ENCODE results near the gene CLIP1. TPM values are rescaled to one million over a fixed set of nuclear protein-coding genes. Genes with fewer than 3 reads are reported as not detected.

Gene CLIP1
- total and polyA plus RNA-seq, 2 of the 8 experiments (the other 6 are each of a cell fraction or from before 2014, with no cell fraction given), result 19.0 to 27.6 TPM

GRCh38 chr12:122266230-122266901 is 156.1 kb downstream of the CLIP1 start, which contains the start of gene VPS33A:
Gene VPS33A, minus strand, starts transcription at chr12:122266494. Its CDS starts 86 bp downstream, at chr12:122266408.
- no peak within 1 kb of the TSS for H3K4ac ChIP-seq (replicated peaks; ENCODE audit: insufficient read length, low read depth, low read length)
- H3K9me3 ChIP-seq (ENCODE audit: insufficient read depth in 2 of 2, low read depth in 1 of 2, low read length in 1 of 2), result no peaks in the 10 kb centered on the region
- H3K4me2 ChIP-seq (ENCODE audit: insufficient read depth in 1 of 2, low read depth in 2 of 2, low read length in 2 of 2), result peak within 1 kb of the TSS; percentile 74 to 98
- H3K23ac ChIP-seq (ENCODE audit: insufficient read length), result no peak within 1 kb of the TSS
- peak within 1 kb of the TSS; percentile 99 for H4K91ac ChIP-seq (replicated peaks; ENCODE audit: insufficient read length, low read length)
- peak within 1 kb of the TSS; percentile 86 for H3K27ac ChIP-seq (ENCODE audit: low read depth, low read length)
- H2BK15ac ChIP-seq (ENCODE audit: low read length), result peak within 1 kb of the TSS; percentile 46; the same call in 1 of the 2 replicates
- DNase-seq (ENCODE audit: low read depth in 1 of 2, low spot score in 2 of 2) (peak; percentile 96 to 98), FAIRE-seq (no peak)
- peaks cover 0 to 7% (median 3%) of the 10 kb centered on the region in 4 experiments; a peak in 5 of 8 replicates for H3K36me3 ChIP-seq (ENCODE audit: control insufficient read depth in 2 of 4, insufficient read depth in 4 of 4, low read length in 3 of 4)
- no peaks in the 10 kb centered on the region; a peak in 2 of 7 replicates for H3K4me1 ChIP-seq (replicated peaks in 1 of 4; ENCODE audit: control insufficient read depth in 3 of 4, insufficient read depth in 4 of 4, low read length in 3 of 4)
- H3K14ac ChIP-seq (ENCODE audit: insufficient read length), result no peak within 1 kb of the TSS
- H3K79me1 ChIP-seq (ENCODE audit: low read depth, low read length), result no peaks in the 10 kb centered on the region
- no peaks in the 10 kb centered on the region for H3K27me3 ChIP-seq (replicated peaks in 1 of 4; ENCODE audit: control insufficient read depth in 3 of 4, extremely low read depth in 1 of 4, insufficient read depth in 3 of 4, low read length in 3 of 4)
- peaks cover 2% of the 10 kb centered on the region; the same call in 1 of the 2 replicates for H3K23me2 ChIP-seq (ENCODE audit: low read depth, low read length)
- H2AFZ ChIP-seq (ENCODE audit: low read length), result peak within 1 kb of the TSS; percentile 97
- peaks cover 0 to 7% of the 10 kb centered on the region in 2 experiments; a peak in 1 of 4 replicates for H3K79me2 ChIP-seq (ENCODE audit: control insufficient read depth in 1 of 2, insufficient read depth in 2 of 2, low read length in 2 of 2)
- peak within 1 kb of the TSS; percentile 75 to 97 (median 88) for H3K9ac ChIP-seq (replicated peaks in 1 of 4; ENCODE audit: extremely low read depth in 1 of 4, low read depth in 3 of 4, low read length in 3 of 4)
- no peak within 1 kb of the TSS for H2AK5ac ChIP-seq (ENCODE audit: low read depth, low read length)
- no peak within 1 kb of the TSS for H2BK120ac ChIP-seq (replicated peaks; ENCODE audit: low read depth, low read length)
- ChIA-PET POLR2A (ENCODE audit: partially characterized antibody) (interaction anchor here (0.6 to 1.6 kb wide), 9 partner anchors 9 to 378 kb away, joined by 3 to 6 read pairs (median 3); partner anchors contain the start of gene CFAP251), CTCF (ENCODE audit: partially characterized antibody) (interaction anchor here (0.6 to 1.3 kb wide), 5 partner anchors 15 to 805 kb away, joined by 3 to 7 read pairs (median 3); no protein-coding TSS in a partner anchor)
- H4K8ac ChIP-seq (ENCODE audit: extremely low read depth, insufficient read depth, low read length), result peak within 1 kb of the TSS; percentile 100
- H3K18ac ChIP-seq (ENCODE audit: extremely low read depth, low read length), result peak within 1 kb of the TSS; percentile 94
- H2BK5ac ChIP-seq (ENCODE audit: low read depth, low read length), result peak within 1 kb of the TSS; percentile 99
- peak within 1 kb of the TSS; percentile 80 for H3K56ac ChIP-seq (replicated peaks; ENCODE audit: insufficient read length, low read depth, low read length)
- peak within 1 kb of the TSS; percentile 81 for H4K5ac ChIP-seq (ENCODE audit: insufficient read length, low read depth, low read length)
- peak within 1 kb of the TSS; percentile 68; the same call in 1 of the 2 replicates for H2BK12ac ChIP-seq (ENCODE audit: low read depth, low read length)
- H3K4me3 ChIP-seq (ENCODE audit: extremely low read depth in 1 of 4, insufficient read depth in 2 of 4, low read depth in 3 of 4, low read length in 4 of 4), result peak within 1 kb of the TSS; percentile 54 to 99 (median 94)
- H4K20me1 ChIP-seq (replicated peaks in 1 of 2; ENCODE audit: control insufficient read depth in 1 of 2, insufficient read depth in 2 of 2, low read length in 2 of 2), result no peaks in the 10 kb centered on the region
- H2BK20ac ChIP-seq (ENCODE audit: low read length), result no peak within 1 kb of the TSS
- 1% methylated on average over 54 of the region's 56 CpGs; no CpG with 5 or more reads in 1 of the 2 experiments for WGBS, 2 experiments (ENCODE audit: extremely low coverage in 1 of 2, insufficient coverage in 1 of 2, insufficient read length in 1 of 2, insufficient replicate concordance in 2 of 2, low coverage in 1 of 2, low lambda C conversion rate in 2 of 2, missing lambda C conversion rate in 1 of 2)
- TF ChIP-seq POU5F1 (IDR thresholded peaks at IDR 0.05; ENCODE audit: low read depth, low read length), result no peak
- no peak; a peak in 1 of 4 replicates for TF ChIP-seq RAD21 (IDR thresholded peaks at IDR 0.05 in 1 of 2, conservative IDR thresholded peaks at IDR 0.05 in 1 of 2; ENCODE audit: low read depth in 2 of 2, low read length in 2 of 2)
- TF ChIP-seq GABPA (IDR thresholded peaks at IDR 0.05; ENCODE audit: borderline replicate concordance, insufficient read depth, low read length), result no peak; the same call in 1 of the 2 replicates
- TF ChIP-seq ATF2 (IDR thresholded peaks at IDR 0.05; ENCODE audit: low read length), result peak; percentile 67
- no peak for TF ChIP-seq SIX5 (IDR thresholded peaks at IDR 0.05; ENCODE audit: low read depth, low read length)
- TF ChIP-seq TCF12 (IDR thresholded peaks at IDR 0.05; ENCODE audit: low read depth, low read length), result no peak
- TF ChIP-seq CHD1 (IDR thresholded peaks at IDR 0.05; ENCODE audit: low read depth, low read length), result no peak
- no peak for TF ChIP-seq MAFK (IDR thresholded peaks at IDR 0.05; ENCODE audit: low read depth, low read length)
- peak; percentile 72 for TF ChIP-seq TAF7 (optimal IDR thresholded peaks at IDR 0.05; ENCODE audit: borderline replicate concordance, low read depth, low read length)
- TF ChIP-seq CBX8 (IDR thresholded peaks at IDR 0.05; ENCODE audit: borderline replicate concordance, low read depth, low read length), result no peak

Data from H1 (cell line).